C1 segment of cervical spinal cord (tissue), 14 donors: ENCODE data around the gene REV3L.
"Not testable (repeated sequence)": the region's sequence is repeated elsewhere in the genome, so short reads cannot be mapped to it uniquely, and the experiment has no call there.

Source experiments
- DNase-seq, 14 donors: peaks; one replicate each; lab custom pipeline; 2025; lab: John Stamatoyannopoulos, UW

Gene REV3L

GRCh38 chr6:111499269-111499793 is 16.3 kb upstream of the REV3L start:
- no peak for DNase-seq

- no peak for DNase-seq
Observed at GRCh38 chr6:111494951-111495635, 12.1 kb upstream of the REV3L start.

GRCh38 chr6:111492499-111492898 is 9.5 kb upstream of the REV3L start:
- no peak for DNase-seq

- DNase-seq: no peak
Observed at GRCh38 chr6:111490067-111490466, 7.0 kb upstream of the REV3L start.

- no peak for DNase-seq
Observed at GRCh38 chr6:111487661-111488060, 4.6 kb upstream of the REV3L start.

- no peak for DNase-seq
Observed at GRCh38 chr6:111486921-111487320, 3.9 kb upstream of the REV3L start.

GRCh38 chr6:111486475-111486874 is 3.5 kb upstream of the REV3L start:
- DNase-seq: no peak

GRCh38 chr6:111485342-111485741 is 2.3 kb upstream of the REV3L start:
- DNase-seq: no peak

GRCh38 chr6:111484633-111484930 is 1.6 kb upstream of the REV3L start:
- peak in 1 of 14 donors; percentile 53 for DNase-seq

- DNase-seq: peak; percentile 40 to 94 (median 77)
Observed at GRCh38 chr6:111483736-111484632, 966 bp upstream of the REV3L start.

GRCh38 chr6:111482188-111482958 is 645 bp downstream of the REV3L start:
- DNase-seq: peak in 13 of 14 donors; percentile 45 to 81 (median 72)

GRCh38 chr6:111481836-111482187 is 1.2 kb downstream of the REV3L start:
- no peak for DNase-seq

GRCh38 chr6:111480988-111481822 is 1.8 kb downstream of the REV3L start:
- peak in 1 of 14 donors; percentile 36 for DNase-seq

GRCh38 chr6:111478749-111479148 is 4.3 kb downstream of the REV3L start:
- DNase-seq: peak in 1 of 14 donors; percentile 8

- DNase-seq: no peak
Observed at GRCh38 chr6:111478064-111478476, 4.9 kb downstream of the REV3L start.

GRCh38 chr6:111477481-111477938 is 5.5 kb downstream of the REV3L start:
- DNase-seq: no peak

- not testable (repeated sequence) for DNase-seq
Observed at GRCh38 chr6:111476061-111476460, 7.0 kb downstream of the REV3L start.

- no peak for DNase-seq
Observed at GRCh38 chr6:111474771-111475170, 8.2 kb downstream of the REV3L start.

- DNase-seq: no peak
Observed at GRCh38 chr6:111474106-111474505, 8.9 kb downstream of the REV3L start.

- no peak for DNase-seq
Observed at GRCh38 chr6:111472933-111473435, 10.0 kb downstream of the REV3L start.

GRCh38 chr6:111471958-111472357 is 11.1 kb downstream of the REV3L start:
- DNase-seq: no peak
